Gastrocnemius medialis (tissue), 4 donors: ENCODE results near the gene TMIE. TPM values are rescaled to one million over a fixed set of nuclear protein-coding genes. Genes with fewer than 3 reads are reported as not detected.

Experiments used
- ATAC-seq, 2 donors: fragments of 150-250 bp; one replicate each; pipeline ENCODE4 v1.9.1; 2016
- DNase-seq, 2 donors: peaks; one replicate each; pipeline ENCODE4 v3.0.0-alpha.2; 2019
- H3K27ac ChIP-seq, 4 donors: fragments of 200-600 bp; sonication (generic); 1 replicate in 1 of 4; 2 replicates in 3 of 4; pipeline ENCODE4 v1.5.1; 2016 to 2018; ENCODE audit warnings: mild to moderate bottlenecking in 2 of 4, moderate library complexity in 1 of 4
- H3K27me3 ChIP-seq, 3 donors: fragments of 200-600 bp; sonication (generic) in 2 of 3; 1 replicate in 1 of 3; 2 replicates in 2 of 3; pipeline versions ENCODE4 v1.5.1 to v1.6.0; 2016 to 2019; ENCODE audit warnings: mild to moderate bottlenecking in 1 of 3, moderate library complexity in 1 of 3
- H3K36me3 ChIP-seq, 2 donors: fragments of 200-600 bp; sonication (generic) in 1 of 2; one replicate each; pipeline ENCODE4 v1.5.1; 2017 to 2018
- H3K4me1 ChIP-seq, 2 donors: fragments of 200-600 bp; sonication (generic) in 1 of 2; one replicate each; pipeline ENCODE4 v1.5.1; 2016 to 2017; ENCODE audit warnings: mild to moderate bottlenecking in 2 of 2
- H3K4me3 ChIP-seq, 4 donors: fragments of 200-600 bp; sonication (generic) in 3 of 4; 1 replicate in 1 of 4; 2 replicates in 3 of 4; pipeline ENCODE4 v1.5.1; 2016 to 2019; ENCODE audit warnings: mild to moderate bottlenecking in 2 of 4
- H3K9me3 ChIP-seq, 3 donors: fragments of 200-600 bp; sonication (generic) in 2 of 3; 1 replicate in 1 of 3; 2 replicates in 2 of 3; pipeline ENCODE4 v1.5.1; 2016 to 2019
- POLR2A ChIP-seq, 2 donors: fragments of 450-650 bp; IDR thresholded peaks; one replicate each; pipeline ENCODE4 v1.6.1; 2017; ENCODE audit warnings: antibody characterized with exemption in 2 of 2, mild to moderate bottlenecking in 2 of 2, moderate library complexity in 2 of 2
- in situ Hi-C, 4 donors: fragments of 200-750 bp; cut with MboI; loops; one replicate each; pipeline versions ENCODE4 v1.15.0 to v1.8.0; 2017; ENCODE audit warnings: low sequenced_read_pairs in 4 of 4
- intact Hi-C: fragments of 100-400 bp; cut with DNase I; formaldehyde crosslinking; loops from one replicate; pipeline ENCODE4 v1.15.1; 2023; ENCODE audit warnings: low total_unique reads
- total RNA-seq, 4 donors: library from RNA; depleted of rRNA; stranded (reverse); fragments of >200 nt; gene quantifications; one replicate each; pipeline versions ENCODE4 v1.1.0 to v1.2.3, GENCODE V29; 2016
- TF ChIP-seq, protein P1 (sequence below), 5 experiments: fragments of 450-650 bp in 3 of 5; fragments of 200-600 bp in 2 of 5; sonication (generic) in 2 of 5; IDR thresholded peaks in 4 of 5; conservative IDR thresholded peaks in 1 of 5; 1 replicate in 4 of 5; 2 replicates in 1 of 5; pipeline ENCODE4 v1.5.1; 2016 to 2019; ENCODE audit warnings: antibody characterized with exemption in 5 of 5, mild to moderate bottlenecking in 3 of 5, moderate library complexity in 3 of 5

The TMIE gene
- total RNA-seq, 4 donors from 2014 or later, result 0.20 to 0.26 (median 0.22) TPM; not detected in 1

GRCh38 chr3:46675843-46676567 is 25.2 kb upstream of the TMIE start:
- Histone ChIP-seq H3K27ac (no peak overlapping the region), H3K9me3 (no peaks in the 10 kb centered on the region), H3K27me3 (no peaks in the 10 kb centered on the region), H3K36me3 (peaks cover 0 to 40% of the 10 kb centered on the region in 2 donors), H3K4me3 (no peak overlapping the region), H3K4me1 (no peaks in the 10 kb centered on the region)
- in situ Hi-C loops, result loop anchor here in 1 of 4 donors (25.0 kb wide), 1 partner anchor 336 kb away; no protein-coding TSS in a partner anchor
- DNase-seq (no peak), ATAC-seq (peak in 1 of 2 donors; percentile 23)
- TF ChIP-seq, protein P1, sequence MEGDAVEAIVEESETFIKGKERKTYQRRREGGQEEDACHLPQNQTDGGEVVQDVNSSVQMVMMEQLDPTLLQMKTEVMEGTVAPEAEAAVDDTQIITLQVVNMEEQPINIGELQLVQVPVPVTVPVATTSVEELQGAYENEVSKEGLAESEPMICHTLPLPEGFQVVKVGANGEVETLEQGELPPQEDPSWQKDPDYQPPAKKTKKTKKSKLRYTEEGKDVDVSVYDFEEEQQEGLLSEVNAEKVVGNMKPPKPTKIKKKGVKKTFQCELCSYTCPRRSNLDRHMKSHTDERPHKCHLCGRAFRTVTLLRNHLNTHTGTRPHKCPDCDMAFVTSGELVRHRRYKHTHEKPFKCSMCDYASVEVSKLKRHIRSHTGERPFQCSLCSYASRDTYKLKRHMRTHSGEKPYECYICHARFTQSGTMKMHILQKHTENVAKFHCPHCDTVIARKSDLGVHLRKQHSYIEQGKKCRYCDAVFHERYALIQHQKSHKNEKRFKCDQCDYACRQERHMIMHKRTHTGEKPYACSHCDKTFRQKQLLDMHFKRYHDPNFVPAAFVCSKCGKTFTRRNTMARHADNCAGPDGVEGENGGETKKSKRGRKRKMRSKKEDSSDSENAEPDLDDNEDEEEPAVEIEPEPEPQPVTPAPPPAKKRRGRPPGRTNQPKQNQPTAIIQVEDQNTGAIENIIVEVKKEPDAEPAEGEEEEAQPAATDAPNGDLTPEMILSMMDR (IDR thresholded peaks at IDR 0.05 in 4 of 5, conservative IDR thresholded peaks at IDR 0.05 in 1 of 5), result no peak
- TF ChIP-seq POLR2A (IDR thresholded peaks at IDR 0.05), result no peak
- intact Hi-C loops, result no loop called here

- Histone ChIP-seq H3K27ac (no peak overlapping the region), H3K36me3 (peaks cover 0 to 46% of the 10 kb centered on the region in 2 donors), H3K27me3 (no peaks in the 10 kb centered on the region), H3K9me3 (no peaks in the 10 kb centered on the region), H3K4me1 (no peaks in the 10 kb centered on the region), H3K4me3 (no peak overlapping the region)
- ATAC-seq, result no peak
- in situ Hi-C loops, result loop anchor here in 1 of 4 donors (25.0 kb wide), 1 partner anchor 335 kb away; no protein-coding TSS in a partner anchor
- TF ChIP-seq POLR2A (IDR thresholded peaks at IDR 0.05), result no peak
- TF ChIP-seq, protein P1 (IDR thresholded peaks at IDR 0.05 in 4 of 5, conservative IDR thresholded peaks at IDR 0.05 in 1 of 5), result no peak
- DNase-seq, result no peak
- intact Hi-C loops, result no loop called here
Observed at GRCh38 chr3:46676601-46677410, 24.4 kb upstream of the TMIE start.

DNA sequence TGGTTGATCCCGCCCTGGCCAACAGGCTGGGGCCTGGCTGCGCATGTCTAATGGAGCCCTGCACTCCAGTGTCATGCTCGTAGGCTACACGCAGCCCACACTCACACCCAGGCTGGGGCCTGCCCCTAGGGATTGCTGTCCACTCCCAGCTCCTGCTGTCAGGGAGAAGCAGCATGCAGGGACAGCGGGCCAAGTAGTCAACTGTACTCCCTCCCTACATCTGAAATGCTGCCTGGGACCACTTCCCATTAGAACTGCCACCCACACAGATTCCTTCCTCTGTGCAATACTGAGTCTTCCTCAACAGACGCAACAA is 23.8 kb upstream of the TMIE start:
- Histone ChIP-seq H3K4me1 (no peaks in the 10 kb centered on the region), H3K36me3 (peaks cover 0 to 46% of the 10 kb centered on the region in 2 donors), H3K27ac (no peak overlapping the region), H3K27me3 (no peaks in the 10 kb centered on the region), H3K9me3 (no peaks in the 10 kb centered on the region), H3K4me3 (no peak overlapping the region)
- ATAC-seq, result peak in 1 of 2 donors; percentile 14
- DNase-seq, result no peak
- intact Hi-C loops (no loop called here), in situ Hi-C loops (loop anchor here in 1 of 4 donors (25.0 kb wide), 1 partner anchor 335 kb away; no protein-coding TSS in a partner anchor)
- TF ChIP-seq POLR2A (IDR thresholded peaks at IDR 0.05), result no peak
- TF ChIP-seq, protein P1 (IDR thresholded peaks at IDR 0.05 in 4 of 5, conservative IDR thresholded peaks at IDR 0.05 in 1 of 5), result no peak

DNA sequence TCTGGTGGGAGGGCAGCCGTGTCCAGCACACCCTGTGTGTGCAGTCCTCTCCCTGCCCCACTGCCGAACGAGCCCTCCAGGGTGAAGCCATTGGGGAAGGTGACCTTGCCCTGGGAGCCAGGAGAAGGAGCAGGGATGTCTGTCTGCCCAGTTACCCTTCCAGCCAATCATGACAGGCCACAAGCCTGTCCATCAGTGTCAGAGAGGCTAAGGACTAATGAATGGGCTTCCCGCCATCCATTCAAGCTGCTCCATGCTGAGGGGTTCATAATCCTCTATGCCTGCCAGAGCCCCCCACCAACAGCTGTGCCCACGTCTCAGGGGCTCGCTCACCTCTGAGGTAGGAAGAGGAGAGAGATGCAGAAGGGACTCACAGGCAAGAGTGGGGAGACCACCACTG is 22.9 kb upstream of the TMIE start:
- DNase-seq (no peak), ATAC-seq (no peak)
- Histone ChIP-seq H3K4me1 (no peaks in the 10 kb centered on the region), H3K9me3 (no peaks in the 10 kb centered on the region), H3K4me3 (no peak overlapping the region), H3K27me3 (no peaks in the 10 kb centered on the region), H3K36me3 (peaks cover 0 to 49% of the 10 kb centered on the region in 2 donors), H3K27ac (no peak overlapping the region)
- TF ChIP-seq, protein P1 (IDR thresholded peaks at IDR 0.05 in 4 of 5, conservative IDR thresholded peaks at IDR 0.05 in 1 of 5), result no peak
- no peak for TF ChIP-seq POLR2A (IDR thresholded peaks at IDR 0.05)
- in situ Hi-C loops, result loop anchor here in 1 of 4 donors (25.0 kb wide), 1 partner anchor 334 kb away; no protein-coding TSS in a partner anchor
- intact Hi-C loops, result no loop called here
